NT2/D1 (cell line): ENCODE measurements around the gene MYO9B.
"Not testable (repeated sequence)": the region's sequence is repeated elsewhere in the genome, so short reads cannot be mapped to it uniquely, and the experiment has no call there.

ENCODE experiments used
- DNase-seq: peaks from one replicate; pipeline ENCODE4 v3.0.0-alpha.2; 2011; ENCODE audit warnings: low read depth, low spot score
- H3K27me3 ChIP-seq: 2 replicates; pipeline ENCODE4 v1.6.0; 2011; ENCODE audit warnings: mild to moderate bottlenecking; ENCODE audit not compliant: insufficient read length, insufficient read depth
- H3K36me3 ChIP-seq: 2 replicates; pipeline ENCODE4 v1.6.1; 2011; ENCODE audit warnings: mild to moderate bottlenecking, low read length, mixed read lengths; ENCODE audit not compliant: insufficient read depth, insufficient read length
- H3K4me1 ChIP-seq: 2 replicates; pipeline ENCODE4 v1.5.1; 2011; ENCODE audit not compliant: insufficient read depth, insufficient read length
- H3K4me3 ChIP-seq: 2 replicates; pipeline ENCODE4 v1.5.1; 2011; ENCODE audit warnings: low read depth; ENCODE audit not compliant: insufficient read length
- H3K9ac ChIP-seq: 2 replicates; pipeline ENCODE4 v1.6.0; 2011; ENCODE audit warnings: low read depth; ENCODE audit not compliant: insufficient read length
- H3K9me3 ChIP-seq: 2 replicates; pipeline ENCODE4 v1.5.1; 2011; ENCODE audit warnings: mild to moderate bottlenecking, low read length; ENCODE audit not compliant: insufficient read depth
- SUZ12 ChIP-seq: IDR thresholded peaks from 2 replicates; pipeline ENCODE4 v1.6.1; 2011; ENCODE audit not compliant: insufficient read length, insufficient read depth; ENCODE audit errors: extremely low read depth
- YY1 ChIP-seq: IDR thresholded peaks from 2 replicates; pipeline ENCODE4 v1.6.1; 2011; ENCODE audit not compliant: insufficient read length, insufficient read depth
- ZNF274 ChIP-seq: IDR thresholded peaks from 2 replicates; pipeline ENCODE4 v1.6.1; 2011; ENCODE audit warnings: mild to moderate bottlenecking, low read depth, low read length

The MYO9B gene

GRCh38 chr19:17135001-17135853 is 59.6 kb downstream of the MYO9B start:
- H3K9ac ChIP-seq = peak overlapping the region; percentile 62
- H3K4me3 ChIP-seq = no peak overlapping the region
- no peaks in the 10 kb centered on the region for H3K27me3 ChIP-seq
- H3K36me3 ChIP-seq = peaks cover 8% of the 10 kb centered on the region
- H3K9me3 ChIP-seq = no peaks in the 10 kb centered on the region
- DNase-seq = peak; percentile 99
- H3K4me1 ChIP-seq = peaks cover 10% of the 10 kb centered on the region
- TF ChIP-seq ZNF274 (no peak), YY1 (no peak), SUZ12 (no peak)

DNA sequence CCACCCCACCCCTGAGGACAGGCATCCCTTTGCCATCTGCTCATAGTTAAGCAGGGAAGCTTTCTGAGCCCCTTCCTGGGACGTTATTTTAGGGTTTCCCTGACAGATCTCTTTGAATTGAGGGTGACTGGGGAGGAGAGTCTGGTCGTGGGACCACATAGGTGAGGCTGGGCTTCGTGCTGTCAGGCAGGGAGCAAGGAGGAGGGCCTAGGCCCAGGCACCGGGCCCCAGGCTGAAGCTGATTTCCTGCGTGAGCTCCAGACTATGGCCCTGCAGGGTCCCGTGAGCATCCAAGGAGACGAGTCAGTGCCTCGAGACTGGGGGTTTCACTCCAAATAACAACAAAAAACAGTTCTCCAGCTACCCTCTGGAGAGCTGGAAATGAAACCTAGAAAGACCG is 60.4 kb downstream of the MYO9B start:
- TF ChIP-seq SUZ12 (no peak), YY1 (no peak), ZNF274 (no peak)
- Histone ChIP-seq H3K4me3 (no peak overlapping the region), H3K36me3 (peaks cover 9% of the 10 kb centered on the region), H3K4me1 (peaks cover 10% of the 10 kb centered on the region), H3K9ac (peak overlapping the region; percentile 62), H3K27me3 (no peaks in the 10 kb centered on the region), H3K9me3 (no peaks in the 10 kb centered on the region)
- DNase-seq = peak; percentile 39

GRCh38 chr19:17136617-17137016 is 61.0 kb downstream of the MYO9B start:
- Histone ChIP-seq H3K9me3 (no peaks in the 10 kb centered on the region), H3K36me3 (peaks cover 14% of the 10 kb centered on the region), H3K4me3 (no peak overlapping the region), H3K4me1 (peaks cover 10% of the 10 kb centered on the region), H3K9ac (peak overlapping the region; percentile 62), H3K27me3 (no peaks in the 10 kb centered on the region)
- no peak for DNase-seq
- TF ChIP-seq YY1 (no peak), SUZ12 (no peak), ZNF274 (no peak)

GRCh38 chr19:17137417-17137816 is 61.8 kb downstream of the MYO9B start:
- Histone ChIP-seq H3K27me3 (no peaks in the 10 kb centered on the region), H3K4me3 (no peak overlapping the region), H3K9ac (no peak overlapping the region), H3K36me3 (peaks cover 18% of the 10 kb centered on the region), H3K9me3 (no peaks in the 10 kb centered on the region), H3K4me1 (peaks cover 10% of the 10 kb centered on the region)
- no peak for DNase-seq
- TF ChIP-seq ZNF274 (no peak), YY1 (no peak), SUZ12 (no peak)

- not testable (repeated sequence) for H3K27me3 ChIP-seq, H3K4me1 ChIP-seq, H3K9me3 ChIP-seq, H3K4me3 ChIP-seq, DNase-seq, H3K9ac ChIP-seq
- H3K36me3 ChIP-seq = peaks cover 26% of the 10 kb centered on the region
Observed at GRCh38 chr19:17138052-17138846, 62.7 kb downstream of the MYO9B start.

- peaks cover 26% of the 10 kb centered on the region for H3K36me3 ChIP-seq
- no peak overlapping the region for H3K9ac ChIP-seq
- H3K27me3 ChIP-seq = no peaks in the 10 kb centered on the region
- TF ChIP-seq ZNF274 = no peak
- TF ChIP-seq YY1 = no peak
- no peak for TF ChIP-seq SUZ12
- H3K4me1 ChIP-seq = peaks cover 10% of the 10 kb centered on the region
- H3K4me3 ChIP-seq = no peak overlapping the region
- H3K9me3 ChIP-seq = no peaks in the 10 kb centered on the region
- no peak for DNase-seq
Observed at GRCh38 chr19:17138937-17139598, 63.5 kb downstream of the MYO9B start.

DNA sequence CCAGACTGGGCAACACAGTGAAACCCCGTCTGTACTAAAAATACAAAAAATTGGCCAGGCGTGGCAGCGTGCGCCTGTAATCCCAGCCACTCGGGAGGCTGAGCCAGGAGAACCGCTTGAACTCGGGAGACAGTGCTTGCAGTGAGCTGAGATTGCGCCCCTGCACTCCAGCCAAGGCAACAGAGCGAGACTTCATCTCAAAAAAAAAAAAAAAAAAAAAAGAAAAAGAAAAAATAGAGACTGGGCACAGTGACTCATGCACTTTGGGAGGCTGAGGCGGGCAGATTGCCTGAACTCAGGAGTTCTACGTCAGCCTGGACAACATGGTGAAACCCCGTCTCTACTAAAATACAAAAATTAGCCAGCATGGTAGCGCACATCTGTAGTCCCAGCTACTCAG is 69.2 kb downstream of the MYO9B start:
- not testable (repeated sequence) for H3K9ac ChIP-seq, H3K9me3 ChIP-seq, H3K4me1 ChIP-seq, H3K27me3 ChIP-seq, H3K4me3 ChIP-seq, DNase-seq
- H3K36me3 ChIP-seq = peaks cover 58% of the 10 kb centered on the region
